Lung (tissue), 12 donors: Measurements from ENCODE around the gene ENPP5. TPM values are rescaled to one million over a fixed set of nuclear protein-coding genes. Genes with fewer than 3 reads are reported as not detected.
A peak's percentile ranks its signal among the peaks of the same experiment; 100 is the strongest.

ENCODE experiments used
- ATAC-seq: fragments of 200-7000 bp; cut with Tn5 transposase; one replicate; pipeline ENCODE4 v1.9.1; 2020; ENCODE audit warnings: moderate number of reproducible peaks; ENCODE audit not compliant: insufficient read depth, low FRiP score
- DNase-seq, 3 donors: peaks; one replicate each; pipeline ENCODE4 v3.0.0-alpha.2; 2013 to 2017
- H3K27ac ChIP-seq, 2 donors: one replicate each; pipeline ENCODE4 v1.5.1; 2013; ENCODE audit warnings: mild to moderate bottlenecking in 2 of 2, moderate library complexity in 2 of 2, control low read depth in 1 of 2, inconsistent platforms in 1 of 2, low read depth in 1 of 2, low read length in 1 of 2
- H3K27me3 ChIP-seq, 3 donors: one replicate each; pipeline ENCODE4 v1.5.1; 2013; ENCODE audit warnings: low read length in 2 of 3; ENCODE audit not compliant: control insufficient read depth in 3 of 3, insufficient read depth in 3 of 3
- H3K36me3 ChIP-seq, 4 donors: one replicate each; pipeline ENCODE4 v1.5.1; 2013; ENCODE audit warnings: low read length in 4 of 4, mild to moderate bottlenecking in 1 of 4, moderate library complexity in 1 of 4; ENCODE audit not compliant: control insufficient read depth in 4 of 4, insufficient read depth in 4 of 4
- H3K4me1 ChIP-seq, 5 donors: one replicate each; pipeline ENCODE4 v1.5.1; 2013; ENCODE audit warnings: low read length in 5 of 5, mild to moderate bottlenecking in 2 of 5, moderate library complexity in 1 of 5; ENCODE audit not compliant: control insufficient read depth in 5 of 5, insufficient read depth in 5 of 5
- H3K4me3 ChIP-seq: one replicate; pipeline ENCODE4 v1.5.1; 2013; ENCODE audit warnings: mild to moderate bottlenecking, control low read depth, moderate library complexity
- H3K9ac ChIP-seq, 2 donors: one replicate each; pipeline ENCODE4 v1.5.1; 2013; ENCODE audit warnings: low read length in 2 of 2, control low read depth in 1 of 2; ENCODE audit not compliant: insufficient read depth in 1 of 2
- H3K9me3 ChIP-seq, 4 donors: one replicate each; pipeline ENCODE4 v1.5.1; 2013; ENCODE audit warnings: low read length in 3 of 4, mild to moderate bottlenecking in 1 of 4, moderate library complexity in 1 of 4; ENCODE audit not compliant: control insufficient read depth in 4 of 4, insufficient read depth in 3 of 4
- CTCF ChIP-seq: IDR thresholded peaks from 2 replicates; pipeline ENCODE4 v1.5.1; 2012; ENCODE audit warnings: mild to moderate bottlenecking; ENCODE audit errors: control extremely low read depth, extremely low read depth
- WGBS, 2 donors: extraction: QIAGEN DNeasy Blood & Tissue Kit; methylation state at CpG; one replicate each; pipeline ENCODE4 v1.1.7; 2013; 5-methylcytosine and 5-hydroxymethylcytosine counted together
- polyA plus RNA-seq, 2 donors: library from polyadenylated mRNA; stranded (reverse); fragments of 200-250 nt; gene quantifications; one replicate each; pipeline ENCODE4 v1.2.1, GENCODE V29; 2013
- total RNA-seq, 2 donors: library from RNA; depleted of rRNA in 1 of 2; stranded (reverse); fragments of >200 nt in 1 of 2; gene quantifications; one replicate each; pipeline ENCODE4 v1.2.1, GENCODE V29; 2014 to 2021
- donor health status: control.
- donor health status: control.
- donor health status: Bipolar disorder and iron deficiency.
- donor health status: healthy.
- donor health status: DM: yes; HTN: yes; CAD: no.

The ENPP5 gene
- total and polyA plus RNA-seq, 4 donors, result 5.0 to 19.2 (median 8.4) TPM

GRCh38 chr6:46199387-46199786, 28.6 kb upstream of the ENPP5 start:
- 85% methylated on average over 5 of the region's 5 CpGs for WGBS, 2 donors
- ATAC-seq, result no peak

GRCh38 chr6:46191961-46192360, 21.2 kb upstream of the ENPP5 start:
- no peaks in the 10 kb centered on the region for H3K9me3 ChIP-seq
- no peak overlapping the region for H3K4me3 ChIP-seq
- H3K27ac ChIP-seq, result peak overlapping the region in 1 of 2 donors; percentile 33
- no peak overlapping the region for H3K9ac ChIP-seq
- no peaks in the 10 kb centered on the region for H3K27me3 ChIP-seq
- WGBS, 2 donors, result 75 to 87% methylated on average over 1 of the region's 1 CpG
- TF ChIP-seq CTCF, result no peak
- peaks cover 0 to 2% (median 0%) of the 10 kb centered on the region in 5 donors for H3K4me1 ChIP-seq
- DNase-seq (no peak), ATAC-seq (no peak)
- H3K36me3 ChIP-seq, result no peaks in the 10 kb centered on the region

More at GRCh38 chr6:46199387-46199786, 28.6 kb upstream of the ENPP5 start:
- Histone ChIP-seq H3K4me1 (peaks cover 0 to 5% (median 0%) of the 10 kb centered on the region in 5 donors), H3K9ac (no peak overlapping the region), H3K4me3 (no peak overlapping the region), H3K27me3 (no peaks in the 10 kb centered on the region), H3K36me3 (no peaks in the 10 kb centered on the region), H3K27ac (no peak overlapping the region), H3K9me3 (peaks cover 0 to 5% (median 1%) of the 10 kb centered on the region in 4 donors)
- TF ChIP-seq CTCF, result no peak
- no peak for DNase-seq

- Histone ChIP-seq H3K27me3 (no peaks in the 10 kb centered on the region), H3K9me3 (no peaks in the 10 kb centered on the region), H3K27ac (peak overlapping the region in 1 of 2 donors; percentile 21), H3K4me1 (peaks cover 0 to 2% (median 0%) of the 10 kb centered on the region in 5 donors), H3K36me3 (no peaks in the 10 kb centered on the region), H3K4me3 (no peak overlapping the region), H3K9ac (no peak overlapping the region)
- WGBS, 2 donors, result 85 to 96% methylated on average over 4 of the region's 4 CpGs
- no peak for TF ChIP-seq CTCF
- ATAC-seq, result no peak
- DNase-seq, result no peak
Measured at GRCh38 chr6:46190889-46191288, 20.1 kb upstream of the ENPP5 start.

- H3K27ac ChIP-seq, result no peak overlapping the region
- DNase-seq, result no peak
- TF ChIP-seq CTCF, result no peak
- H3K36me3 ChIP-seq, result no peaks in the 10 kb centered on the region
- no peak for ATAC-seq
- no peak overlapping the region for H3K4me3 ChIP-seq
- WGBS, 2 donors, result 87 to 93% methylated on average over 4 of the region's 4 CpGs
- no peaks in the 10 kb centered on the region for H3K27me3 ChIP-seq
- no peaks in the 10 kb centered on the region for H3K9me3 ChIP-seq
- H3K4me1 ChIP-seq, result peaks cover 0 to 2% (median 0%) of the 10 kb centered on the region in 5 donors
- H3K9ac ChIP-seq, result no peak overlapping the region
Measured at GRCh38 chr6:46189726-46190125, 18.9 kb upstream of the ENPP5 start.
